Right ventricle myocardium inferior (tissue), 1 donor: ENCODE measurements around the gene SKA2. TPM values are rescaled to one million over a fixed set of nuclear protein-coding genes. Genes with fewer than 3 reads are reported as not detected.

Experiments
- microRNA-seq: library from miRNA; unstranded; fragments of <30 nt; microRNA quantifications from one replicate; pipeline ENCODE4 v1.2.0, GENCODE V29; 2020
- total RNA-seq: library from RNA; stranded (reverse); fragmentation: NEBNext Ultra II Directional; extraction: Animal tissue kit (Norgen Biotek cat#: 25700); gene quantifications from one replicate; pipeline ENCODE4 v1.2.1, GENCODE V29; 2021
- donor health status: DM: no; HTN: yes; CAD: no; lungs with severe emphysema.

The SKA2 gene
- total RNA-seq, 1 donor from 2014 or later: 32.7 TPM

Small RNA genes lying within 50 kb of the gene (microRNA-seq; reads per million reads assigned to microRNA genes)
- gene MIR301A: 775 reads per million, percentile 81 among the genes with 10 or more reads in this experiment
- 1,293 reads per million, percentile 86 among the genes with 10 or more reads in this experiment for gene MIR454

Other genes with a start within 250 kb of the SKA2 start
- 20.2 TPM for gene TRIM37, start 48.3 kb downstream of the SKA2 start, total RNA-seq
- gene PRR11, start 560 bp upstream of the SKA2 start, total RNA-seq: 1.5 TPM
- gene SMG8, start 54.8 kb upstream of the SKA2 start, total RNA-seq: 9.7 TPM
- gene GDPD1, start 65.3 kb upstream of the SKA2 start, total RNA-seq: 2.5 TPM
- gene YPEL2, start 176.5 kb upstream of the SKA2 start, total RNA-seq: 32.7 TPM